GM12874 (cell line): ENCODE measurements around the gene DNAI2.

Experiments
- TF ChIP-seq, protein P1 (sequence below): IDR thresholded peaks from 2 replicates; pipeline ENCODE4 v1.5.1; 2011; ENCODE audit warnings: low read depth, mild to moderate bottlenecking, control low read depth, low read length, moderate library complexity; ENCODE audit not compliant: insufficient read depth

Gene DNAI2

DNA sequence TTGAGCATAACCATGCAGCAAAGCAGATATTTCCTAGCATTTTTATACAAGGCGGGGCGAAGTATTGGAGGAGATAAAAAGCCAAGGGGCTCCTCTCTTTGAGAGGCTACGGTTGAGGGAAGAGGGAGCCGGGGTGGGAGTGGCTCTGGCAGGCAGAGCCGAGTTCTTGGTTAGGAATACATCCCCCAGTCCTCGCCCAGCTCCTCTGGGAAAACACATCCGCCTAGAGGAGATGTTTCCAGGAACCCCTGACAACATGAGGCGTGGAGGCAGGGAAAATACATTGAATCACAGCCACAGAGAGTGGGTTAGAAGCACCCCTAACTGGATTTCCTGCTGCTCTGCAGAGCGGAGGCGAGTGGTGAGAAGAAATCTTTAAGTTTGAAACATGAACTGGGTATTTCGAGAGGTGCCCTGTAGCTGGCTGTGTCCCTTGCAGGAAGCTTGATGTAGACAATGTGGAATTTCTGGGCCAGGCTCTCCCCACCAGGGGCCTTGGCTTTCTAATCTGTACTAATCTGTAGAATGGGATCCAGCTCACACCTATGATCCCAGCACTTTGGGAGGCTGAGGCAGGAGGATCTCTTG is 33.3 kb upstream of the DNAI2 start:
- TF ChIP-seq, protein P1, sequence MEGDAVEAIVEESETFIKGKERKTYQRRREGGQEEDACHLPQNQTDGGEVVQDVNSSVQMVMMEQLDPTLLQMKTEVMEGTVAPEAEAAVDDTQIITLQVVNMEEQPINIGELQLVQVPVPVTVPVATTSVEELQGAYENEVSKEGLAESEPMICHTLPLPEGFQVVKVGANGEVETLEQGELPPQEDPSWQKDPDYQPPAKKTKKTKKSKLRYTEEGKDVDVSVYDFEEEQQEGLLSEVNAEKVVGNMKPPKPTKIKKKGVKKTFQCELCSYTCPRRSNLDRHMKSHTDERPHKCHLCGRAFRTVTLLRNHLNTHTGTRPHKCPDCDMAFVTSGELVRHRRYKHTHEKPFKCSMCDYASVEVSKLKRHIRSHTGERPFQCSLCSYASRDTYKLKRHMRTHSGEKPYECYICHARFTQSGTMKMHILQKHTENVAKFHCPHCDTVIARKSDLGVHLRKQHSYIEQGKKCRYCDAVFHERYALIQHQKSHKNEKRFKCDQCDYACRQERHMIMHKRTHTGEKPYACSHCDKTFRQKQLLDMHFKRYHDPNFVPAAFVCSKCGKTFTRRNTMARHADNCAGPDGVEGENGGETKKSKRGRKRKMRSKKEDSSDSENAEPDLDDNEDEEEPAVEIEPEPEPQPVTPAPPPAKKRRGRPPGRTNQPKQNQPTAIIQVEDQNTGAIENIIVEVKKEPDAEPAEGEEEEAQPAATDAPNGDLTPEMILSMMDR: no peak

DNA sequence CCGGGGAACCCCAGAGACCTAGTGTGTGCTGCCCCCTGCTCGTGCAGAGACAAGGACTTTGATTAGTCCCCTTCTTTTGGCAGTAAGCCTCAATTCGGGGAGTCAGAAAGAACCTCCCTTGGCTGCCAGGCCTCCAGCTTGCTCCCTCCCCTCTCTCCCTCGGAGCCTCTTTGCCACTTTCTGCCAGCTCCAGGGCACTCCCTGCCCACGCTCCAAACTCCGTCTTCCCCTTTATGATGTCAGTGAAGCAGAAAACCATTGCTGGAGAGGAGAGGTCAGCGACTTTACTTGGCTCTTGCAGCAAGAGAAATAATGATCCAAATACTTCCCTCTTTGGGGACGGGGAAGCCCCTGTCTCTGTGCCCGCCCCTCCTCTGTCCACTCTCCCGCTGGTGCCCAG is 32.6 kb upstream of the DNAI2 start:
- TF ChIP-seq, protein P1: no peak

DNA sequence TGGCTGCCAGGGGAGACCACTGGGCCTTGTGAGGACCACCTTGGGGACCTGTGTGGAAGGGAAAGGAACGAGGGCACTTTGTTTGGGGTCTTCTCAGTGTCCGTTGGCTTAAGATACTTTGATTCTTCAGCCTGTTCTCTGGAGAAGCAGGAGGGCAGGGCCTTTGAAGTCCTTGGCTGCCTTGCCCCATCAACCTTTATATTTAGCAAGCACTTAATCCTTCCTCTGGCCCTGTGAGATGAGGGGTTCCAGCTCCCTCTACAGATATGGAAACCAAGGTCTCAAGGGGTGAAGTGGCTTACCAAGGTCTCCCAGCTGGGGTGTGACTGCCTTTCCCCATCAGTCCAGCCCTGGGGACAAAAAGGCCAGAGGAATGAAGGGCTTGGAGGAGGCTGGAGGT is 32.2 kb upstream of the DNAI2 start:
- TF ChIP-seq, protein P1: no peak

DNA sequence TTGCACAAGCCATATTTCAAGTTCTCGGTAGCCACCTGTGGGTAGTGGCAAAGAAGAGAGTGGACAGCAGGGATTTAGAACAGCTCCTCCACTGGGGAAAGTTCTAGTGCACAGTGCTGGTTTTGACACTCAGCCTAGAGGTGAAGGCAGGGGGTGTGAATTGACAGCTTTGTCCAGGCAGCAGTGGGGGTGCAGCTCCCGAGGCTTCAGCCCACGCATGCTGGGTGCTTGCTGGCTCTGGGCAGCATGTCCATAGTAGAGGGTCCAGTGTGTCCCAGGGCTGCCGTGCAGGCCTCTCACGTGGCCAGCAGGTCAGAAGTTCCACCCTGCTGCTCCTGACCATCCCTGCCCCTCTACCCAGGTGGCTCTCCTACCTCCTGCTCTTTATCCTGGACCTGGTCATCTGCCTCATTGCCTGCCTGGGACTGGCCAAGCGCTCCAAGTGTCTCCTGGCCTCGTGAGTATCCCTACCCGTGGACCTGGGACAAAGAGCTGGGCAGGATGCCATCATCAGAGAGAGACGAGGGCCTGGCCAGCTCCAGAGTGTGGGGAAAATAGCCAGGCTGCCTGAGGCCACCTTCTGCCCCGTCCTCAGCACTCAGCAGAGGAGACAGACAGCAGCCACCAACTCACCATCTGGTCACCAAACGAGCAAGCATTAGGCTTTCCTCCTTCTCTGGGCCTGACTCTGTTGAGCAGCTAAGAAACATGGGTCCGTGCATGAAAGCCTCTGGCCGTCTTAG is 30.9 kb upstream of the DNAI2 start:
- TF ChIP-seq, protein P1: no peak

DNA sequence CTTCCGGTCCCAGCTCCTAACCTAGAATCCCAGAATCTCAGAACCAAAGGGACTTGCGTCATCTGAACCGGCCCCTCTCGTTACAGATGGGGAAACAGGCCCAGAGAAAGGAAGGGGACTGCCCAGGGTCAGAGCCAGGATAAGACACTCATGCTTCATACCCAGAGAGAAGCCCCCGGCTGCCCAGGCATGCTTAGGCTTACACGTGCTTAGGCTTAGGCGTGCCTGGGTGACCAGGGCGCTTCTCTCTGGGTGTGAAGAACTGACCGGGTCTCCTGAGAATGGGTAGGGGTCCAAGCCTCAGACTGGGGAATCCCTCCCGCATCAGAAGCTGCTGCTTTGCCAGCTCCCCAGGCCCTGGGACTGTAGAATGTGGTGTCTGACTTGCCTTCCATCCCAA is 29.9 kb upstream of the DNAI2 start:
- TF ChIP-seq, protein P1: no peak

DNA sequence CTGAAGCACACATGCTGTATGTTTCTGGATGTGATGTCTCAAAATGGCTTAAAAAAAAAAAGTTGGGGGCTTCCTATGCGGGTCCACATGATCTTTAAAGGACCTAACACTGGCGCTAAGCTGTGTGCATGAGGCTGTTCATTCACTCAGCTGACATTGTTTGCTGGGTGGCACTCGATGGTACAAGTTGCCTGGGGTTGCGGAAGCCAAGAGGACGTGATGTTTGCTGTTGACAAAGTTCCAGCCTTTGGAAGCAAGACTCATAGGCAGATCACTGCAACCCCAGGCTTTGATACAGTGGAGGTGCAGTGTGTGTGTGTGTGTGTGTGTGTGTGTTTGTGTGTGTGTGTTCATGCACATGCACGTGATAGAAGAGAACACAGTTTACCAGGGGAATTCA is 29.5 kb upstream of the DNAI2 start:
- TF ChIP-seq, protein P1: no peak

DNA sequence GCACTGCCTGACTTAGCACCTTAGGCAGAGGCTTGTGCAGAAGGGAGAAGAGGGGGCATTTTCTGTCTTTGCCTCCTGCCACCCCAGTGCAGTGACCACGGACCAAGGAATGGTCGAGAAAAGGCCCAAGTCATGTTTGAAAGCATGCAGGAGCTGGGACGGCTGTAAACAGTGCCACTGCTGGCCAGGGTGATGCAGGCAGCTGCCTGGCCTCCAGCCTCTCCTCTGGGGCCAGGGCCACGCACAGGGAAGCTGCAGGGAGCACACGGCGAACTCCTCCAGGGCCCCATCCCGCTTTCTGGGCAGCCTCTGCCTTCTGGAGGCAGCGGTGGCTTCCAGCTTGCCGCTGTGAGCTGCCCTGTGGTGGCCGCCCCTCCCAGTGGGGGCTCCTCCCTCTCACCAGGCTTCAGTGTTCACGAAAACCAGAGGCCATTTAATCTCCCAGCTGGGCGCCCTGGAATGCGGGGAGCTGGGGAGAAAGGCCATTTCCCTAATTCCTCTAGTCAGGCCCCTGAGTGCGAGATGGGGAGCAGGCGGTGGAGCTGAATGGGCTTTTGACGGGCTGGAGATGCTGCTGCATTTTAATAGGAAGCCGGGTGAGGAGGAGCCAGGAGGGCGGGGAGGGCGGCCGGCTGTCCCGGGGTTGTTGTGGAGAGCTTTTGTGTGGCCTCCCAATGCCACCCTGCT is 28.7 kb upstream of the DNAI2 start:
- TF ChIP-seq, protein P1: no peak
